ENCODE data around the gene GMPPB. TPM values are rescaled to one million over a fixed set of nuclear protein-coding genes. Genes with fewer than 3 reads are reported as not detected.

GMPPB gene
- total and polyA plus RNA-seq, 8 donors, result 11.0 to 69.5 (median 13.7) TPM

DNA sequence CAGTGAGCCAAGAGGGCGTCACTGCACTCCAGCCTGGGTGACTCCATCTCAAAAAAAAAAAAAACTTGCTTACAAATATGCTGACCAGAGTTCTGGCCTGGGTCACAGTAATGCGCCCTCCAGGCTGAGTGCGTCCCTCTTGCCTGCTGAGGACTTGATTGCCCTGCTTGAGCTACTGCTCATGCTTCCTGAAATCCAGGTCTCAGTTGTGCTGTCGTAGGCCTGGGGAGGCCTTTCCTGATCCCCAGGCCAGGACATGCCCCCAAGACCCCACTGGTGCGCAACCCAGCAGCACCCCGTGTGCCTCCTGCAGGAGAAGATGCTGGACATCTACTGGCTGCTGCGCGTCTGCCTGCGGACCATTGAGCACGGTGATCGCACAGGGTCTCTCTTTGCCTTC lies 11.6 kb downstream of the GMPPB start:
- Histone ChIP-seq H3K27ac (no peak overlapping the region), H3K9me3 (no peaks in the 10 kb centered on the region), H3K4me1 (no peaks in the 10 kb centered on the region), H3K36me3 (peaks cover 0 to 38% of the 10 kb centered on the region in 2 donors), H3K4me3 (no peak overlapping the region), H3K27me3 (no peaks in the 10 kb centered on the region)
- intact Hi-C loops (cut with DNase I), result loop anchor here in 1 of 2 donors (10.0 kb wide), 1 partner anchor 123 kb away; no protein-coding TSS in a partner anchor
- TF ChIP-seq, protein P1, sequence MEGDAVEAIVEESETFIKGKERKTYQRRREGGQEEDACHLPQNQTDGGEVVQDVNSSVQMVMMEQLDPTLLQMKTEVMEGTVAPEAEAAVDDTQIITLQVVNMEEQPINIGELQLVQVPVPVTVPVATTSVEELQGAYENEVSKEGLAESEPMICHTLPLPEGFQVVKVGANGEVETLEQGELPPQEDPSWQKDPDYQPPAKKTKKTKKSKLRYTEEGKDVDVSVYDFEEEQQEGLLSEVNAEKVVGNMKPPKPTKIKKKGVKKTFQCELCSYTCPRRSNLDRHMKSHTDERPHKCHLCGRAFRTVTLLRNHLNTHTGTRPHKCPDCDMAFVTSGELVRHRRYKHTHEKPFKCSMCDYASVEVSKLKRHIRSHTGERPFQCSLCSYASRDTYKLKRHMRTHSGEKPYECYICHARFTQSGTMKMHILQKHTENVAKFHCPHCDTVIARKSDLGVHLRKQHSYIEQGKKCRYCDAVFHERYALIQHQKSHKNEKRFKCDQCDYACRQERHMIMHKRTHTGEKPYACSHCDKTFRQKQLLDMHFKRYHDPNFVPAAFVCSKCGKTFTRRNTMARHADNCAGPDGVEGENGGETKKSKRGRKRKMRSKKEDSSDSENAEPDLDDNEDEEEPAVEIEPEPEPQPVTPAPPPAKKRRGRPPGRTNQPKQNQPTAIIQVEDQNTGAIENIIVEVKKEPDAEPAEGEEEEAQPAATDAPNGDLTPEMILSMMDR (IDR thresholded peaks at IDR 0.05), result no peak
- ATAC-seq (no peak), DNase-seq (peak in 1 of 4 donors; percentile 46)

DNA sequence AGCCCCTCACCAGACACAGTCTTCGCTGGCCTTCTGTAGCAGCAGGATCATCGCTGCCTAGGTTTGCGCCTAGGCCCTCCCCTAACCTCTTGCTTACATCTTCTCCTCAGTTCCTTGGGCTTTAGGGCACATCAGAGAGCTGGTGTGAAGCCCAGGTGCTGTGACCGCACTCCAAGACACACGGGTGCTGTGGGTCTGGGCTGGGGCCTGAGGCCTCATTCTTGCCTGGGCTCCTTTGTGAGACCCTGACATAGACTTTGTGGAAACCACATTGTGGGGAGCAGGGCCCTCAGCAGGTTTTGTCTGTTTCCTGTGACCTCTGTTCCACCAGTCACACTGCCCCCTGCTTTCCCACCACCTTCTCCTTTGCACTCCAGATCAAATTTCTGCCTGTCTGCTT lies 12.3 kb downstream of the GMPPB start:
- no peak overlapping the region for H3K27ac ChIP-seq
- H3K9me3 ChIP-seq, result no peaks in the 10 kb centered on the region
- TF ChIP-seq, protein P1 (IDR thresholded peaks at IDR 0.05), result no peak
- no peak overlapping the region for H3K4me3 ChIP-seq
- no peaks in the 10 kb centered on the region for H3K27me3 ChIP-seq
- intact Hi-C loops (cut with DNase I), result loop anchor here in 1 of 2 donors (10.0 kb wide), 1 partner anchor 123 kb away; no protein-coding TSS in a partner anchor
- no peaks in the 10 kb centered on the region for H3K4me1 ChIP-seq
- peaks cover 0 to 38% of the 10 kb centered on the region in 2 donors for H3K36me3 ChIP-seq
- DNase-seq (peak in 1 of 4 donors; percentile 24), ATAC-seq (no peak)

DNA sequence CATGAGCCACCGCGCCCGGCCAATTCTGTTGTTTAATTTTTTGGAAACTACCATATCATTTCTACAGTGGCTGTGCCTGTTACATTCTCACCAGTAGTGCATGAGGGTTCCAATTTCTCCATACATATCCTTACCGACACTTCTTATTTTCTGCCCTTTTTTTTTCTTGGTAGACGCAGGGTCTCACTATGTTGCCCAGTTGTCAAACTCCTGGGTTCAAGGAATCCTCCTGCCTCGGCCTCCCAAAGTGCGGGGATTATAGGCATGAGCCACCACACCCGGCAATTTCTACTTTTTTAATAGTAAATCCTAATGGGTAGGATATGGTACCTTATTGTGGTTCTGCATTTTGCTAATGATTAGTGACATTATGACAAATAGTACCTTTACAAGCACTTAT lies 13.9 kb downstream of the GMPPB start:
- no peak for ATAC-seq
- H3K27ac ChIP-seq, result no peak overlapping the region
- no peak overlapping the region for H3K4me3 ChIP-seq
- no peaks in the 10 kb centered on the region for H3K9me3 ChIP-seq
- intact Hi-C loops (cut with DNase I), result loop anchor here in 1 of 2 donors (10.0 kb wide), 1 partner anchor 125 kb away; no protein-coding TSS in a partner anchor
- H3K36me3 ChIP-seq, result peaks cover 0 to 42% of the 10 kb centered on the region in 2 donors
- TF ChIP-seq, protein P1 (IDR thresholded peaks at IDR 0.05), result no peak
- no peaks in the 10 kb centered on the region for H3K4me1 ChIP-seq
- no peak for DNase-seq
- no peaks in the 10 kb centered on the region for H3K27me3 ChIP-seq

DNA sequence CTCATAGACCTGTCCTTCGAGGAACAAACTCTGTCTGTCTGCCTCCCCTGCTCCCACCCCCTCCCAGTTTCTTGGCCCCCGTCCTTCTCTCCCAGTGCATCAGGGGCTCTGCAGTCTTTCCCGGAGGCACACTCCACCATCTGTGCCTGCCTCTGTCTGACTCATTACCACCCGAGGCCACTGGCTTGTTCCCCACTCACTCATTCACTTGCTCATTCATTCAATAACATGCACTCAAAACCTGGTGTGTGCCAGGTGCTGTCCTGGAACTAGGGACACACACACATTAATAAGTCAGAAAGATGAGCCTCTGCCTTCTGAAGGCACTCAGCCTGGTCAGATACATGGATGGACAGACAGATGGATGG lies 16.7 kb downstream of the GMPPB start:
- Histone ChIP-seq H3K4me3 (no peak overlapping the region), H3K36me3 (peaks cover 0 to 52% of the 10 kb centered on the region in 2 donors), H3K4me1 (peaks cover 0 to 6% of the 10 kb centered on the region in 2 donors), H3K27me3 (no peaks in the 10 kb centered on the region), H3K9me3 (no peaks in the 10 kb centered on the region), H3K27ac (no peak overlapping the region)
- TF ChIP-seq, protein P1 (IDR thresholded peaks at IDR 0.05), result no peak
- intact Hi-C loops (cut with DNase I), result no loop called here
- DNase-seq, result no peak
- ATAC-seq, result no peak

DNA sequence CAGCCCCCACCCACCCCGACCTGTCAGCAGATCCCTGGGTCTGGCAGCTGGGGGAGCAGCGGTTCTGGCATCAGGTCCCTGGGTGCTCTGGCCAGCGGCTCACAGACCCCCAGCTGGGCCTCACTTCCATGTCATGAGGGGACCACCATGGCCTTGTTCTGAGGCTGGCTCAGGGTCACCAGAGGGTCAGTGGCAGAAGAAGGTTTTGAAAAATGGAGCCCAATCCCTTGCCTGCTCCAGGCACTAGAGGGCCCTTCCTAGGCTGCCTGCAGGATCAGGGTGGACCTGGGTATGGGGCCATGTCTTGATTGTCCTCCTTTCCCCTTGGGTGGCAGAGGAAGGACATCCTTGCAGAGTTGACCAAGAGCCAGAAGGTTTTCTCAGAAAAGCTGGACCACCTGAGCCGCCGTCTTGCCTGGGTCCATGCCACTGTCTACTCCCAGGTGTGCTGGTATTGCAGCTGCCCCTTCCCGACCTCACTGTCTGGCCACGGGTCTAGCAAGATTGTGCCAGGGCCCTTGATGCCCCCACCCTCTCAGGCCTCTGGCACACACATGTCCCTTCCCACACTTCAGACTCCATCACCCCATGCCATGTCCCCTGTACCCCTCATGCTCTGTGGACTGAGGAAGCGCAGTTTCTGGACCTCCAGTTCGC lies 17.2 kb downstream of the GMPPB start:
- Histone ChIP-seq H3K36me3 (peaks cover 0 to 52% of the 10 kb centered on the region in 2 donors), H3K27me3 (no peaks in the 10 kb centered on the region), H3K4me3 (no peak overlapping the region), H3K27ac (no peak overlapping the region), H3K4me1 (peaks cover 0 to 6% of the 10 kb centered on the region in 2 donors), H3K9me3 (no peaks in the 10 kb centered on the region)
- no peak for ATAC-seq
- peak in 1 of 4 donors; percentile 55 for DNase-seq
- TF ChIP-seq, protein P1 (IDR thresholded peaks at IDR 0.05), result no peak
- intact Hi-C loops (cut with DNase I), result no loop called here

Measured in left lung (tissue), 10 donors.